ENCODE measurements around the gene PTPRG. TPM values are rescaled to one million over a fixed set of nuclear protein-coding genes. Genes with fewer than 3 reads are reported as not detected.
"Not testable (repeated sequence)": the region's sequence is repeated elsewhere in the genome, so short reads cannot be mapped to it uniquely, and the experiment has no call there.

PTPRG gene
- polyA plus RNA-seq, 1 donor (not counting 4 experiments of a cell fraction or from before 2014, with no cell fraction given) = 12.1 TPM

GRCh38 chr3:61813636-61814035 is 252.3 kb downstream of the PTPRG start:
- H3K9me3 ChIP-seq (ENCODE audit: control insufficient read depth, low read depth, low read length) = no peaks in the 10 kb centered on the region
- H3K9ac ChIP-seq (ENCODE audit: control insufficient read depth, extremely low read depth, insufficient read depth, low read length) = no peak overlapping the region
- no peaks in the 10 kb centered on the region for H3K36me3 ChIP-seq (ENCODE audit: control insufficient read depth in 2 of 2, extremely low read depth in 1 of 2, insufficient read depth in 2 of 2, low read length in 2 of 2)
- H2AFZ ChIP-seq (ENCODE audit: control insufficient read depth, low read length) = no peak overlapping the region
- H3K79me2 ChIP-seq (ENCODE audit: control insufficient read depth, insufficient read depth, low read length) = no peaks in the 10 kb centered on the region
- dilution Hi-C loops (cut with MboI; ENCODE audit: extremely low pct_ligation_motif_present, low sequenced_read_pairs) = no loop called here
- H4K20me1 ChIP-seq (ENCODE audit: control insufficient read depth, extremely low read depth, insufficient read depth, low read length) = no peaks in the 10 kb centered on the region
- FAIRE-seq (no peak), DNase-seq (ENCODE audit: low read depth, low spot score) (no peak)
- no peaks in the 10 kb centered on the region for H3K9me1 ChIP-seq (ENCODE audit: control insufficient read depth, extremely low read depth, insufficient read depth, low read length)
- no peaks in the 10 kb centered on the region for H3K27me3 ChIP-seq (ENCODE audit: control insufficient read depth, extremely low read depth, insufficient read depth, low read length)
- no peak overlapping the region for H3K4me3 ChIP-seq (ENCODE audit: control insufficient read depth in 2 of 3, extremely low read depth in 1 of 3, insufficient read depth in 2 of 3, low read depth in 1 of 3, low read length in 3 of 3)
- no peaks in the 10 kb centered on the region for H3K4me1 ChIP-seq (ENCODE audit: control insufficient read depth, extremely low read depth, insufficient read depth, low read length)
- TF ChIP-seq CTCF (optimal IDR thresholded peaks at IDR 0.05 in 1 of 3, IDR thresholded peaks at IDR 0.05 in 1 of 3, conservative IDR thresholded peaks at IDR 0.05 in 1 of 3; ENCODE audit: extremely low read depth in 1 of 3, insufficient read depth in 2 of 3, low read length in 3 of 3) (no peak), EZH2 (IDR thresholded peaks at IDR 0.05; ENCODE audit: low read length) (no peak)
- H3K4me2 ChIP-seq (ENCODE audit: control insufficient read depth, extremely low read depth, insufficient read depth, low read depth, low read length) = no peak overlapping the region
- H3K27ac ChIP-seq (ENCODE audit: control insufficient read depth, insufficient read depth, low read length) = no peak overlapping the region

GRCh38 chr3:61814674-61815073 is 253.3 kb downstream of the PTPRG start:
- Histone ChIP-seq H4K20me1 (ENCODE audit: control insufficient read depth, extremely low read depth, insufficient read depth, low read length) (no peaks in the 10 kb centered on the region), H3K9ac (ENCODE audit: control insufficient read depth, extremely low read depth, insufficient read depth, low read length) (no peak overlapping the region), H2AFZ (ENCODE audit: control insufficient read depth, low read length) (no peak overlapping the region), H3K9me1 (ENCODE audit: control insufficient read depth, extremely low read depth, insufficient read depth, low read length) (no peaks in the 10 kb centered on the region), H3K36me3 (ENCODE audit: control insufficient read depth in 2 of 2, extremely low read depth in 1 of 2, insufficient read depth in 2 of 2, low read length in 2 of 2) (no peaks in the 10 kb centered on the region), H3K4me2 (ENCODE audit: control insufficient read depth, extremely low read depth, insufficient read depth, low read depth, low read length) (no peak overlapping the region), H3K9me3 (ENCODE audit: control insufficient read depth, low read depth, low read length) (no peaks in the 10 kb centered on the region), H3K4me1 (ENCODE audit: control insufficient read depth, extremely low read depth, insufficient read depth, low read length) (no peaks in the 10 kb centered on the region), H3K27me3 (ENCODE audit: control insufficient read depth, extremely low read depth, insufficient read depth, low read length) (no peaks in the 10 kb centered on the region), H3K79me2 (ENCODE audit: control insufficient read depth, insufficient read depth, low read length) (no peaks in the 10 kb centered on the region), H3K4me3 (ENCODE audit: control insufficient read depth in 2 of 3, extremely low read depth in 1 of 3, insufficient read depth in 2 of 3, low read depth in 1 of 3, low read length in 3 of 3) (no peak overlapping the region), H3K27ac (ENCODE audit: control insufficient read depth, insufficient read depth, low read length) (no peak overlapping the region)
- FAIRE-seq (no peak), DNase-seq (ENCODE audit: low read depth, low spot score) (no peak)
- TF ChIP-seq CTCF (optimal IDR thresholded peaks at IDR 0.05 in 1 of 3, IDR thresholded peaks at IDR 0.05 in 1 of 3, conservative IDR thresholded peaks at IDR 0.05 in 1 of 3; ENCODE audit: extremely low read depth in 1 of 3, insufficient read depth in 2 of 3, low read length in 3 of 3) (no peak), EZH2 (IDR thresholded peaks at IDR 0.05; ENCODE audit: low read length) (no peak)
- dilution Hi-C loops (cut with MboI; ENCODE audit: extremely low pct_ligation_motif_present, low sequenced_read_pairs) = no loop called here

DNA sequence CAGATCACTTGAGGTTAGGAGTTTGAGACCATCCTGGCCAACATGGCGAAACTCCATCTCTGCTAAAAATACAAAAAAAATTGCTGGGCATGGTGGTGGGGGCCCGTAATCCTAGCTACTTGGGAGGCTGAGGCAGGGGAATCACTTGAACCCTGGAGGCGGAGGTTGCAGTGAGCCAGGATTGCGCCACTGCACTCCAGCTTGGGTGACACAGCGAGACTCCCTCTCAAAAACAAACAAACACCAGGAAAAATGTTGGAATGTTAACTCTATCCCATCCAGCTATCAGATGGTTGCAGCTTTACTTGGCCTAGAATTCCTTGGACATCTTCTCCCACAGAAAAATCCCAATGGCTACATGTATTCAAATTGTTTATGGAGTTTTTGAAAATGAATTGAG is 254.9 kb downstream of the PTPRG start:
- H3K4me2 ChIP-seq (ENCODE audit: control insufficient read depth, extremely low read depth, insufficient read depth, low read depth, low read length); FAIRE-seq; dilution Hi-C loops (cut with MboI; ENCODE audit: extremely low pct_ligation_motif_present, low sequenced_read_pairs); H4K20me1 ChIP-seq (ENCODE audit: control insufficient read depth, extremely low read depth, insufficient read depth, low read length); H3K4me1 ChIP-seq (ENCODE audit: control insufficient read depth, extremely low read depth, insufficient read depth, low read length); H3K9ac ChIP-seq (ENCODE audit: control insufficient read depth, extremely low read depth, insufficient read depth, low read length); H3K9me1 ChIP-seq (ENCODE audit: control insufficient read depth, extremely low read depth, insufficient read depth, low read length); H3K9me3 ChIP-seq (ENCODE audit: control insufficient read depth, low read depth, low read length); H2AFZ ChIP-seq (ENCODE audit: control insufficient read depth, low read length); H3K36me3 ChIP-seq (ENCODE audit: control insufficient read depth in 2 of 2, extremely low read depth in 1 of 2, insufficient read depth in 2 of 2, low read length in 2 of 2); H3K79me2 ChIP-seq (ENCODE audit: control insufficient read depth, insufficient read depth, low read length); DNase-seq (ENCODE audit: low read depth, low spot score); H3K27ac ChIP-seq (ENCODE audit: control insufficient read depth, insufficient read depth, low read length); H3K27me3 ChIP-seq (ENCODE audit: control insufficient read depth, extremely low read depth, insufficient read depth, low read length); H3K4me3 ChIP-seq (ENCODE audit: control insufficient read depth in 2 of 3, extremely low read depth in 1 of 3, insufficient read depth in 2 of 3, low read depth in 1 of 3, low read length in 3 of 3): not testable (repeated sequence)

All from keratinocyte (primary cell).